ENCODE measurements around the gene ADAD1.

GRCh38 chr4:122329876-122330565, 48.8 kb upstream of the ADAD1 start:
- TF ChIP-seq POLR2AphosphoS5 (IDR thresholded peaks at IDR 0.05): no peak
- TF ChIP-seq POLR2A (IDR thresholded peaks at IDR 0.05): no peak

Data from spleen (tissue), 3 donors.